HG02970 (cell line): ENCODE measurements around the gene HDHD3.
"Not testable (repeated sequence)": the region's sequence is repeated elsewhere in the genome, so short reads cannot be mapped to it uniquely, and the experiment has no call there.

Experiments used
- ATAC-seq: cut with Tn5 transposase; IDR thresholded peaks from one replicate; pipeline ENCODE4 v1.9.1; 2021; ENCODE audit warnings: mild to moderate bottlenecking, moderate library complexity, moderate number of reproducible peaks; ENCODE audit not compliant: unreplicated experiment, low FRiP score

Gene HDHD3

DNA sequence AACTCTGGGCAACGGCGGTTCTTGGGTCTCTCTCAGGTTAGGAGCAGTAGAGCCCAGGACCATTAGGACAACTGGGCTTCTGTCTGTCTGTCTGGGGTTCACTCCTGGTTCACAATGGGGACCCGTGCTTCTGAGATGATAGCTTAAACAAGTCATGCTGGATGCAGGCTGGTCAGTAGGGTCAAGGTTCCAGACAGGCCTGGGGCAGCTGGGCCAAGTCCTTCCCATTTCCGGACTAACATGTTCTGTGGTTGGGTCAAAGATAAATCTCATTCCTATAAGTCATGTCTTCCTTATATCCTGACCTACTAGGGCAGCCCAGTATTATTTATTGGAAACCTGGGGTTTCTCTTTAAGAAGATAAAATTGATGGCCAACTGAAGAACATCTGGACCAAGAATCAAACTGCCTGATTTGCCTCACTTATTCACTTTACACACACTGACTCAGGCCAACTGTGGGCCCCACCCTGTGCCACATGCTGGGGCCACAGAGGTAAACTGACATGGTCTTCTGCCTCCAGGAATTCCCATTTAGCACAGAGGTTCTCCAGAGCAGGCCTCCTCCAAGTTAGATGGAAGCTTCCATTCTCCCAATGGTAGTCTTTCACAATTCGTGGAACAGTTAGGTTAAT, 8.3 kb downstream of the HDHD3 start:
- no peak for ATAC-seq

- not testable (repeated sequence) for ATAC-seq
Measured at GRCh38 chr9:113365652-113366051, 11.1 kb downstream of the HDHD3 start.

DNA sequence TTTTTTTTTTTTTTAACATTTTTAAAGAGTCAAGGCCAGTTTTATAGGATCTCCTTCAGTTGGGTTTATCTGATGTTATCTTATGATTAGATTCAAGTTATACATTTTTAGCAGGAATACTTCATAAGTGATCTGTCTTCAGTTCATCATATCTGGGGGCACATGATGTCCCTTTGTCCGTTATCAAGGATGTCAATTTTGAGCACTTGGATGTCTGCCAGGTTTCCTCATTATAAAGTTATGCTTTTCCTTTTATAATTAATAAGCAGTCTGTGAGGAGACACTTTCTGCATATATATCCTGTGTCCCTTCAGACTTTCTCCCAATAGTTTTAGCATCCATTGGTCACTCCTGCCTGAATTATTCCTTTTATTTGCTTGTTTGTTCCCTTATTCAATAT, 11.8 kb downstream of the HDHD3 start:
- no peak for ATAC-seq

DNA sequence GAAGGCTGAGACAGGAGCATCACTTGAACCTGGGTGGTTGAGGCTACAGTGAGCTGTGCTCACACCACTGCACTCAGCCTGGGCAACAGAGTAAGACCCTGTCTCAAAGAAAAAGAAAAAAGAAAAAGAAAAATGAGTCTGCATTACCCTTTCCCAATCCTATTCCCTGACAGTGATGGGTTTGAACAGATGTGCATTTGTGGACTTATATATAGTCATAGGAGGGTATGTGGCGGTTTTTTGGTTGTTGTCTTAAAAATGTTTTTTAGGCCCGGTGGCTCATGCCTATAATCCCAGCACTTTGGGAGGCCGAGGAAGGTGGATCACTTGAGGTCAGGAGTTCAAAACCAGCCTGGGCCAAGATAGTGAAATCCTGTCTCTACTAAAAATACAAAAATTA, 13.4 kb downstream of the HDHD3 start:
- no peak for ATAC-seq

DNA sequence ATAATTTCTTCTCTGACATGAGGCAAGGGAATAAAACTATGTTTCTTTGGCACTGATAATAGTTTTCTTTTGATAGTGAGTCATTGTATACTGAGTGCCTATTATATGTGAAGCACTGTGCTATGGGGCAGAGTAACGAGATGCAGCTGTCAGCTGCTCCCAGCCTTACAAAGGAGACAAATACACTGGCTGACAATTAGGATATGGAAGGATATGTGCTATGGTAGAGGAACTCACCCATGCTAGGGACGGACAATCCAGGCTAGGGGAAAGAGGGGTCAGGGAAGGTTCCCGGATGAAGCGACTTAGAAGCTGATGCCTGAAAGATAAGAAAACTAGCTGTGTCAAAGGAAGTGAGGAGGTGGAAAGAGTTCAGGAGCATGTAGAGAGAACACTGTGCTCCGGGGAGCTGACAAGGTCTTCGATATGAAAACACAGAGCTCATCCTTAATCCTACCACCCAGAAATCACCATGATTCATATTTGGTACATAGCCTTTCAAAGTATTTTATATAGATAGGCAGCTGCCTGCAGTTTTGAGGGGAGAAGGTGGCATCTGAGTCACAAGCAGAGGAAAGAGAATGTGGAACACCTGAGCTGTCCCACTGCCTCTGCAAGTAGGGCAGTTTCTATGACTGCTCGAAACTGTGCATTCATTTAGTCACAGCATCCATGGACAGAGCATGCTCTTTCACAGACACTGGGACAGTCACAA, 15.3 kb downstream of the HDHD3 start:
- no peak for ATAC-seq

GRCh38 chr9:113360242-113360842, 16.4 kb downstream of the HDHD3 start:
- ATAC-seq: no peak

DNA sequence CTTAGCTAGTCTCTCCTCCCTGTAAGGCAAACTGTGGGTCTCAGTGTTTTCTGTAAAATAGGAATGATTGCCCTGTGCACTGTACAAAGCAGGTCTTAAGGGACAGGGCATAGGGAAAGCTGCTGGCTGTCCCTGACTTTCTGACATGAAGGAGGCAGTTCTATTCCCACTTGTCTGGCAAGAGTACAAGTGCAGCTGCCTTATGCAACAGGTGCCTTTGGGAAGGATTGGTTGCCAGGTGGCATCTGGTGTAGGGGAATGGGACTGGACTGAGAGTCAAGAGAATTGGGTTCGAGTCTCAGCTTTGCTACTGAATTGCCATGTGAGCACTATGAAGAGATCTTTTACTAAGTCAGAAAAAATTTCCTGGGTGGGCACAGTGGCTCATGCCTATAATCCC, 17.4 kb downstream of the HDHD3 start:
- ATAC-seq: no peak

GRCh38 chr9:113356686-113357292, 20.0 kb downstream of the HDHD3 start:
- no peak for ATAC-seq

DNA sequence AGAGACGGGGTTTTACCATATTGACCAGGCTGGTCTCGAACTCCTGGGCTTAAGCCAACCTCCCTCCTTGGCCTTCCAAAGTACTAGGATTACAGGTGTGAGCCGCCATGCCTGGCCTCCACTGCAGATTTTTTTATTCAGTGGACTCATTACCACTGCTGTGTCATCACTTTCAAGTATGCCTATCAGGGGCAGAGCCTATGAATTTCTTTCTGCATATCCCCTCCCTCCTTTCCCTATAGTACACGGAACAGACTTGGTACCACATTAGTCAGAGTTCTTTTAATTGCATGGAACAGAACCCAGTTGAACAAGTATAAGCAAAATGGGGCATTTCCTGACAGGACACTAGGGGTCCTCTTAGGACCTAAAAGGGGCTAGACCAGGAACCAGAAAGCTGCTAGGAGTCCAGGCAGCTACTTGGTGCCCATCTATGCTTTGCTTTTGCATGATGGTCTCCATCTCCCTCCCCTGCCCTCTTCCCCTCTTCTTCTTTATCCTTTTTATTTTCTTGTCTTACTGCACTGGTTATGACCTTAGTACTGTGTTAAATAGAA, 21.7 kb downstream of the HDHD3 start:
- no peak for ATAC-seq

DNA sequence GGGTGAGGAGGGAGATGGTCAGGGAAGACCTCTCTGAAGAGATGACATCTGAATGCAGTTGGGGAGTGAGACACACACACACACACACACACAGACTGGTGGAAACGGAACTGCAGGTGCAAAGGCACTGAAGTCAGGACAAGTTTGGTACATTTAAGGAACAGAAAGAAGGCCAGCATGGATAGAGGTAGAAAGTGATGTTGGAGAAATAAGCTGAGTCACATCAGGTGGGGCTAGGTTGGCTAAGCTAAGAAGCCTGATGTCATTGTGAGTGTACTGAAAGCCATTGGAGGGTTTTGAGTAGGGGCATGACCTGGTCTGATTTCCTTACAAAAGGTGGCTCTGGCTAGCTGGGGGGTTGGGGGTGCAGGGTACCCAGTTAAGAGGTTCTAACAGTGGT, 24.4 kb downstream of the HDHD3 start:
- no peak for ATAC-seq

DNA sequence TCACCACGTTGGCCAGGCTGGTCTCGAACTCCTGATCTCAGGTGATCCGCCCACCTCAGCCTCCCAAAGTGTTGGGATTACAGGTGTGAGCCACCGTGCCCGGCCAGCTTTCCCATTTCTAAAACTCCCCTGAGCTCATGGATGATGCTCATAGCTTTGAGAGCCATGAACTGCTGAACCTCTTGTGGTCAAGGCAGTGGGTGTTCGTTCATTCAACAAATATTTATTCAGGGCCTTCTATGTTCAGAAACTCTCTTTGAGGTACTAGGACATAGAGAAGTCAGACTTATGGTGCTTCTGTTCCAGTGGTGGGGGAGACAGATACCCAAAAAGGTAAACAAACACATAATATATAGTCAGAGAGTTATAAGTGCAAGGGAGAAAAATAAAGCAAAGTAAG, 24.8 kb downstream of the HDHD3 start:
- no peak for ATAC-seq

DNA sequence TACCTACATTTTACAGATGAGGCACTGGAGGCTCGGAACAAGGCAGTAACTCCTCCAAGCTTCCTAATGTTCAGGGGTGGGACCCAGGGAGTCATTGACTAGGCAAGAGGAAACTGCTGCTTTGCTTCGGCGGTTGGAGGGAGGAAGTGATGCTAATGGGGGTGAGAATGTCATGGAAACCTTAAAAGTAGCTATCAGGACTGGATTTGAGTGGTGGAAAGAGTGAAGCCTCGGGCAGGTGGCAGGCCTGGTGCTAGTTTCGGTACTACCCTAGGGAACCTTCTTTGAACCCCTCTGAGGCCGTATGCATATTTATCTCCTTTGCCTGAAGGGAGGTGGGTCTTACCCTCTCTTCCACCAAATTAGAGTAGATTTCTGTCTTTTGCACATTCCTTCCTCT, 25.8 kb downstream of the HDHD3 start:
- no peak for ATAC-seq

DNA sequence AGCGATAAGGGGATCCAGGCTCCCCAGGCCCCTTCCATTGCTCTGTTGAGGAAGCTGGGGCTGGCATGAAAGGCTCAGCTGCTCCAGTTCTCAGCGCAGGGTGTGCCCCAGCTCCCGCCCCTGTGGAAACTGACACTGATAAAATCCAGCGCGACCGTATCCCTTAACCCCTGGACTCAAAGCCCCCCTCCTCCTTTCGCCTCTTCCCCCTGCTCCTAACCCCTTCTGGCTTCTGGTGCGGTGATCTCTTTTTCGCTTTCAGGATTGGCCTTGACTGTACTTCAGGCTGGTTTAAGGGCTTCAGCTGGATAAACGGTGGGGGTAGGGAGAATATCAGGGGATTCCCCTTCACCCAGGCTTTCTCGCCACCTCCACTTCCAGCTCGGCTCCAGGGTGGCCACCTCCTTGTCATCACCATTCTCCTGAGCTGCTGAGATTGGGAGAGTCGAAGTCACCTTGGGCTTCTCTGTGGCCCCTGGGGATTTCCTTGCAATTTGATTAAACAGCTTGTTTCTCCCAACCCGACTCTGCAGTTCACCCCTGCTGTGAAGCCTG, 26.6 kb downstream of the HDHD3 start:
- no peak for ATAC-seq

- no peak for ATAC-seq
Measured at GRCh38 chr9:113349445-113350094, 27.2 kb downstream of the HDHD3 start, which contains the start of gene BSPRY. BSPRY (plus strand) TSS chr9:113349541; CDS start chr9:113349580, 39 bp downstream.

GRCh38 chr9:113349066-113349444, 27.7 kb downstream of the HDHD3 start:
- no peak for ATAC-seq

DNA sequence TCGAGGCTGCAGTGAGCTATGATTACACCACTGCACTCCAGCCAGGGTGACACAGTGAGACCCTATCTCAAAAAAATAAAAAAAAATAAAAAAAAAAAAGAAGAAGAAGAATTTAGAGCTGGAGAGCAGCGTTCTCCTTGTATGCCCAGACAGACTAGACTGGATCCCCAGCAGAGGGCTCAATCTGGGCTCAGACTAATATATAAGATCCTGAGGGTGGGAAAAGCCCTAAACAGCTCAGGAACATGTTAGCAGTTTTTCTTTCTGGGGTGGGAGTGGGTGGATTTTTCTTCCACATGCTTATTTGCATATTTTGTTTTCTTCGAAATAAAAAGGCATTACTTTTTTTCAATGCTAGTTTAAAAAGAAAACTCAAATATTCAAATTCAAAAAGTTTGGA, 28.3 kb downstream of the HDHD3 start:
- ATAC-seq: no peak

DNA sequence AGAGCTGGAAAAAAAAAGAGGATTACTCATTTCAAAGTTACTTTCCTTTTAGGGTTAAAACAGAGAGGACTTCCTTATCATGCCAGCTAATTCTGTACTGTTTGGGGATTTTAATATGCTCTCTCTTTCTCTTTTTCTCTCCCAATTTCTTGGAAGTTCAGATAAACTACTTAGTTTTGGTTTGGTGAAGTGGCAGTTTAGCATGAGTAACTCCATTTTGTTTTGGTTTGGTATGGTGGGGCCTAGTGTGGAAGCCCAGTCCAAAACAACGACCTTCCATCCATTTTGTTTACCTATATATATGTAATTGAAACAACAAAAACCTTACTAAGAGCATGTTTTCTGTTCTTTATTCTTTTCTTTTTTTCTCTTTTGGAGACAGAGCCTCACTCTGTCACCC, 31.1 kb downstream of the HDHD3 start:
- ATAC-seq: no peak

DNA sequence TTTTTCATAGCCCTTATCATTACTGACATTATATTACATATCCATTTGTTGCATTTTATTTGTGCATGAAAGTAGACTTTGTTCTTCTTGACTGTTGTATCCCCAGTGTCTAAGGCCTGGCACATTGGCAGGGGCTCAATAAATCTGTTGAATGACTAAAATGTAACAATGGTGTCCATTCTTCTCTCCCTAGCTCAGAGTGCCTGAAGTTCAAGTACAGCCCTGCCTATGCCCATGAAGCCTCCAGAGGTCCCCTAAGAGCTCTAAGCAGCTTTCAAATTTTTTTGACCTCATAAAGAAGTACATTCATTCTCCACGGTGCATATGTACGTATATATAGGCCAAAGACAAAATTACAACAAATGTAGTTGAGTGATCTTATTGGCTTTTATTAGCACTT, 31.6 kb downstream of the HDHD3 start:
- ATAC-seq: no peak

- no peak for ATAC-seq
Measured at GRCh38 chr9:113343732-113344231, 33.0 kb downstream of the HDHD3 start.

- ATAC-seq: no peak
Measured at GRCh38 chr9:113341712-113342410, 34.9 kb downstream of the HDHD3 start.
